GM21367 (cell line): ENCODE results near the gene CLSTN2.

Experiments used
- ATAC-seq: cut with Tn5 transposase; IDR thresholded peaks from one replicate; pipeline ENCODE4 v1.9.1; 2021; ENCODE audit not compliant: unreplicated experiment

CLSTN2 gene

DNA sequence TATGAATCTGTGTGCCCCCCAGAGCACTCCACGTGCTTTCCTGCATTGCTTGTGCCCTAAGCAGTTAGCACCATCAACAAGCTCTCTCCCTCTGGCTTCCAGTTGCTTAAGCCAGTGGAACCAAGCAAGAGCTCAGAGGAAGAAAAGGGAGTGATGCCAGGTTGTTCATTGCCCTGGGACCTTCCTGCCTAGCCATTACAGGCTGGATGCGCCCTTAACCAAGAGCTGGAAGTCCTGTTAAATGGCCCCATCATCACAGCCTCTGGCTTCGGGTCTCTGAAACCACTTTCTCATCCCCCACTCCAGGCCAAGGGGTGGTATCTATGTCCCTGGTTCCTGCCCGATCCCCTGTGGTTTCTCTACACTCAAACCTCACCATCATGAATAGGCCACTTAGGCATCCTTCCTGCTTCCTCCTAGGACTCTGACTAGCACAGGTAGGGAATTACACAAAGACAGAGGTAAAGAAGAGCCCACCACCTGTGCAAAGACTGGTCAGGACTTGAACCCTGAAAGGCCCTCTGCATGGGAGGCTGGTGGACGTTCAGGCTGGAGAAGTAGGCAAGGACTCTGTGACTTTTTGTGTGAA is 433.3 kb downstream of the CLSTN2 start:
- ATAC-seq = no peak

DNA sequence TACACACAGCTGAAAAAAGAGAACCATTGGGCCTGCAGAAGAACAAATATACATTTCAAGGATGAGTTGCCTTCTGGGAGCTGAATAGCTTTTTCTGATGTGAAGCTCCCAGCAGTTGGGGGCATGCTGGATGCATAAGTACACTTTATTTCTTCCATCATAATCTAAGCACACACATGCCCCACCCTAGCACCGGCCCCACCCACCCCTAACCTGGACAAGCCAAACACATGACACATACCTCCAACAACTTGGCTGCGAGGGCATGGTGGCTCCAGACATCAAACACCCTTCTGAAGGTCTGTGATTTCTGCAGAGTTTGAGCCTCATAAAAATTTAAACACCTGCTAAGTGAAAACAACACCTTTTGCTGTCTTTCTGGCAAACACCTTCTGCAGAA is 435.7 kb downstream of the CLSTN2 start:
- ATAC-seq = no peak

DNA sequence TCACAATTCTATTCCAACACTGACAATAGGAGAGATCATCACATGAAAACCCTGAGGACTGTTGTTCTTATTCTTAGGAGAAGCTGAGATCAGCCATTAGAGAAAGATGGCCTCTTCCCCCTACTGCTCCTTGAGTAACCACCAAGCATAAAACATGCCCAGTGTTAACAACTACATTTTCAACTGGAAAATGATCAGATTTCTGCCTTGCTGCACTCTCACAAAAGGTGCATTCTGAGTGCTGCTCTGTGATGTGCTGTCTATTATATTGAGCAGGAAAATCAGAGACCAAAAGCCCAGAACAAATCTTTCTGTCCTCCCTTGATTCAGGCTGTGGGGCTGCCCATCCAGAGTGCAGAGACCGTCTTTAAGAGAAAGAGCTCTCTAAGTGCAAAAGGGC is 438.2 kb downstream of the CLSTN2 start:
- no peak for ATAC-seq

DNA sequence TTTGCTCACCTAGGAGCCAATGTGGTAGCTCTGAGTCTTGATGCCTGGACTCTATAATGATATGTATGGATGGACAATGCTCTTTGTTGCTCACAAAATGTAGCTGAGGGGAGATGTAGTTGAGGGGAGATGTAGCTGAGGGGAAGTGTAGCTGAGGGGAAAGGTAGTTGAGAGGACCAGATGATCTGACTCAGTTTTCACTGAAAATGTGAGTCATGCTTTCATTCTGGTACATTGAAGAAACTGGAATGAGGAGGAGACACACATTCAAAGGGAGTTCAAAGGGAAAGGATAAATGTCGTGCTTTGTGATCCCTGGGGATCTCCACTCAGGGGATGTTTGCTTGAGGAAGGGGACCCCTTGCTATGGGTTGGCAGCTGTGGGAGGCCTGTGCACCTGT is 440.0 kb downstream of the CLSTN2 start:
- no peak for ATAC-seq

DNA sequence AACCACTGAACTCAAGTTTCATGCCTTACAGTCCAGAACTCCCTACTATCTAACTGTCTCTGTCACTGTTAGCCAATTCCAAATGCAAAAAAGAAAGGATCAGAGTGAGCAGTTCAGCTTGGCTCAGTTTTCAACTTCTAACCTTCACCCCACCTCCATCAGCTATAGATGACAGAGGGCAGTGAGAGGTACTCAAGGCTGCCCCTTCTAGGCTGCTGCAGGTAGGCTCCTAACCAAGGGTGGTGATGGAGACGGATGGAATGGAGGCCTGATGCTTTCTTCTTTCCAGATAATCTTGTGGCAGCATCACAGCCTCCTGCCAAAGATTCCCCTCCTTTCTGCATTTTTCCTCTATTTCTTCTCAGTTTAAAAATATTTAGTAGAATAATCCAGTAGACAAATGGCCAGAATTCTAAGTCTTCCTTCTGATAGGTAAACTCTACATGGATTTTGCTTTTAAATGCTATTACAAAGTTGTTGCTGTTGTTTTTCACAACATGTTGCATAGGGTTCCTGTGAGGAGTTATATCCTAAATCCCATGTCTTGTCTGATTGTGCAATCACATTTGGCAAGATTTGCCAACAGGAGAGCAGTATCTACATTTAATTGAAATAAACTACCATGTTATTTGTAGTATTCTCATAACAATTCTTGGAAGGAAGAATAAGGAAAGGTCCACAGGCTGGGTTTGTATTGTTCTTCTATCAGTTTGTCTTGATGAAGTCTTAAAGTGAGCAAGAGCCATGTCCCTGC is 441.3 kb downstream of the CLSTN2 start:
- no peak for ATAC-seq

DNA sequence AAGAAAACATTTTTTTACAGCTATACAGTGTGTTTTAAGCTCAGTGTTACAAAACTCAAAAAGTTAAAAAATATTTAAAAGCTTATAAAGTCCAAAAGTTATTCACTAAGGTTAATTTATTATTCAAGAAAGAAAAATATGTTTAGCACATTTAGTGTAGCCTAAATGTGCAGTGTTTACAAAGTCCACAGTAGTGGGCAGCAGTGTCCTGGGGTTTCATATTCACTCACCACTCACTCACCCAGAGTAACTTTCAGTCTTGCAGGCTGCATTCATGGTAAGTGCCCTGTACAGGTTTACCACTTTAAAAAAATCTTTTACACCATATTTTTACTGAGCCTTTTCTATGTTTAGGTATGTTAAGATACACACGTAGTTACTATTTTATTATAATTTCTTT is 442.7 kb downstream of the CLSTN2 start:
- no peak for ATAC-seq

DNA sequence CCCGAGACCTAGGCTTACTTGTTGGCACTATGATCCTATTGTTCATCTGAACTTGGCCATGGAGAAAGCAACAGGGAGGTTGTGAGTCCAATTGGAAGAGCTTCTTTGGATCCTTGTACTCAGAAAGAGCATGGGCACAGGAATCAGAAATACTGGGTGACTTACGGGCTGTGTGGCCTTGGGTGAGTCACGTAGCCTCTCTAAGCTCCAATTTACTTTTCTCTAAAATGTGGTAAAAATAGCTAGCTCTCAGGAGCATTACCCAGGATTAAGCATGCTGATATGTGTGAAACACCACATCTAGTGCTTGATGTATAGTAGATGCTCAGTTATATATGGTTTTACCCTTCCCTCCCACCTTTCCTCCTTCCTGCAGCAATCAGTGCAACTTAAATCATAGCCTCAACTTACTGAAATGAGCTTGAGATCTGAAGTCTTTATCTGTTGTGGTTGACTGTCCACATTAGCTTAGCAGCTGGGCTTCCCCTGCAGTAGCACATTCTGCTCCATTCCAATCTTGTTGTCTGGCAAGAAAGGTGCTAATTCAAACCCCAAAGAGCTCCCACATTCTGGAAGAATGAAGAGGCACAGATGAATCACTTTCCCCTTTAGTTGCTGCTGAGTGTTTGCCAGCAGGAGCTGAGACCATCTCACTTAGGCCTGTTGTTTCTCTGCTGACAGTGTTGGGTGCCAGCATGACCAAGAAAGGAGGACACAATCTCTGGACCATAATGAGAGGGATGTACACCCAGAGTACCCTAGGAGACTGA is 443.8 kb downstream of the CLSTN2 start:
- no peak for ATAC-seq

DNA sequence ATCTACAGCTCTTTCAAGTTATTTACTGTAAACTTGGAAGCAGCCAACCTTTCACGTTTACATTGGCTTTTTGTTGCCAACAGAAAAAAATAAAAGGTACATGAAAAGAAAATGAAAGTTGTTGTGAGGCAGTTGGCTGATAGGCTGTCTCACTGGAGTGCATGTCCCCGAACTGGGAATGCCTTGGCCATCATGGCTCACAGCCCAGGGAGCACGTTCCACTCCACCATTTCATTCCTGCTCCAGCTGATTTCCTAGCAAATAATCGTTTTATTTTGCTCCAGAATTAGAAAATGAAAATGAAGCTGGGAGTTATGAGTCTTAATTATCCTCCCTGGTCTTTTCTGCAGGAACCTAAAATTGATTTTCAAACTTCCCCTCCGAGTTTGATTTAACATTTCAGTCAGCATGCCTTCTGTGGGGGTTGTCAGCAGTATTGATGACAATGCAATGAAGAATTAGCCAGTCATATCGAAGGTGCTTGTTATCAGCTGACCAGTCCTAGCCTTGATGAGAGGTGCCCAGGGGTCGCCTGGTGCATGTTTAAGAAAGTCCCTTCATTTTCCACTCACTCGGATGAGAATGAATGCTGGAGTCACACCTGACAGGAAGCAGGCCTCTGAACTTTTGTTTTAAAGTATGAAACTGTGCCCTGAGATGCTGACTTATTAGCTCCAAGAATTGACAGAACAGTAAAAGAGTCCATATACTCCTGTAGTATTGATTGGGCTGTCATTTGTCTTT is 449.2 kb downstream of the CLSTN2 start:
- no peak for ATAC-seq

DNA sequence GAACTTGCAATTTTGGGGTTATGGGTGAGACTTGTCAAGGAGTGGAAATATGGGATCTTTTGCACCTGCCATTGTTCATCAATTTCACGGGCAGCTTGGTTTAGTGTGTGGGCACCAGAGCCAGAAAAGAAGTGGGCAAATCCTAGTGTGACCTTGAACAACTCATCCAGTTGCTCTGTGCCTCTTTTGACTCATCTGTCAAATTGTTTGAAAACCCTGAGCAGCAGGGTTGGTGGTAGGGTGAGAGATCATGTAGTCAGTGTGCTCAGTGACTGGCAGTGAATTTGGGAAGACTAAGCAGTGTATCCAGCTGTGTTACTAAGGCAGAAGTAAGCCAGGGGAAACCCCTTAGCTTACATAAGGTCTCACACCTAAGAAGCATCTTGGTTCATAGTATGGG is 449.9 kb downstream of the CLSTN2 start:
- ATAC-seq = no peak

DNA sequence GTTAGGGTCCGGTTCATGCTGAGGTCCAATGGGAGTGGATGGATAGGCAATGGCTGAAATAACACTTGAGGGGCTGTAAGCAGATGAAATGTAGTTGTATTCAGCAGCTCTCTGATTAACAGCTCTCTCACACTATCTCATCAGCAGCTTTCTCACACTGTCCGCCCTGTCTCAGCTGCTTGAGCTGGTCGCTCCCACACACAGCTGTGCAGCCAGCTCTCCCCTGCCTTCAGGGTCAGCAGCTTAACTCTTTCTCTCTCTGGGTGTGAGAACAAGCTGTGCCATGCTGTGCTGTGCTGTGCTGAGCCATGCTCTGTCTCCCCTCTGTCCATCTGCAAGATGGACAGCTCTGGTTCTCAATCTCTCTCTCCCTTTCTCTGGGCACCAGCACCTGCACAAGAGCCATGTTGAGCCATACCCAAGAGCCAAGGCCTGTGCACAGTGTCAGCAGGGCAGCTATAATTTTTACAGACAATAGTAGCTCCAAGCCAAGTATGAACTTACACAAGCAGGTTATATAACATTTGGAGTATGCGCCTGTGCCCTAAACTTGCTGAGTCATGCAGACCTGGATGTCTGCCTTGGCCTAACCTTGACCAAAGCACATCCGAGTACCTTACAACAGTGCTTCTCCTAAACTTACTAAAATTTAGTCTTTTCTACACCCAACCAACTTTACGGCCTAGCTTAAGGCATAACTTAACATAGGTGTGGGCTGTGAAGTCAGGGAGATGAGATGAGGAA is 451.5 kb downstream of the CLSTN2 start:
- ATAC-seq = no peak

DNA sequence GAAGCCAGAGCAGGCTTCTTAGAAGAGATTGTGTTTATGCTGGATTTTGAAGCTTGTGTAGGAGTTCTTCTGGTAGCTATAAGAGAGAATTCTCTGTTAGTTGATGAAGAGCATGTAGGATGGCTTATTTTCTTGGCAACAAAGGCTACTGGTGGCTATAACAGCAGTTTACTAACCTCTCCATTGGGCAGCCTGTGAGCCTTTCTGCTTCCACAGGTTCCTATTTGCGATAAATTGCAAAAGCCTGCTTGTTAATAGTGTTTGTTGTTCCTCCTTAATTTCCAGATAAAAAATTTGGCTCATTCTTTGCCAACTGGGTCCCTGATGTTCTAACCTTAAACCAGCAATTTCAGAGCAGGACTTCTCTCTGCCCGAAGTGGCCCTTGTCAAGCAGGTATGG is 452.3 kb downstream of the CLSTN2 start:
- ATAC-seq = no peak

DNA sequence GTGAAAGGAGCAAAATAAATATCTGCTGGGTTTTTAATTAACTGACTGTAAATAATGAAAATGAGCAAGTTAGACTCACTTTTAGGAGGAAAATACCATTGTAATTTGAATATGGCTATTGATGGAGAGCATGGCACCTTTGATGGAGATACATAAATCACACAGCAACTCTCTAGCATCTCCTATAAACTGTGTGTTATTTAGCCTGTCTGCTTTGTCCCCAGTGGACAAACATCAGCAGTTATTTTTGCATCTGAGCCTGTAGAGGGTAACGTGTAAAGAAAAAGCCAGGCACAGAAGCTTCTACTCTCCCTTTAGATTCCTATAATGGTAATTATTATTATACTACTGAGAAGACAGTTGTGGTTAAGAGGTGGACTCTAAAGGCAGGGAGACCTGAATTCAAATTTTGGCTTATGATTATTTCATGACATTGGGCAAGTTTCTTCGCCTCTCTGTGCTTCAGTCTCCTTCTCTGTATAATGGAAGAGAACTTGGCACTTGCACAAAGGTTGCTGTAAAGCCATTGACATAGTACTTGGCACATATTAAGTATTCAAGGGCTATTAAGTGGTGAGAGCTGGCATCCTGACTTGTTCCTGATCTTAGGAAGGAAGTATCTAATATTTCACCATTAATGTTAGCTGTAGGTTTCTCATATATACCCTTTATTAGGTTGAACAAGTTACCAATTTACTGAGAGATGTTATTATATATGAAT is 453.4 kb downstream of the CLSTN2 start:
- no peak for ATAC-seq

DNA sequence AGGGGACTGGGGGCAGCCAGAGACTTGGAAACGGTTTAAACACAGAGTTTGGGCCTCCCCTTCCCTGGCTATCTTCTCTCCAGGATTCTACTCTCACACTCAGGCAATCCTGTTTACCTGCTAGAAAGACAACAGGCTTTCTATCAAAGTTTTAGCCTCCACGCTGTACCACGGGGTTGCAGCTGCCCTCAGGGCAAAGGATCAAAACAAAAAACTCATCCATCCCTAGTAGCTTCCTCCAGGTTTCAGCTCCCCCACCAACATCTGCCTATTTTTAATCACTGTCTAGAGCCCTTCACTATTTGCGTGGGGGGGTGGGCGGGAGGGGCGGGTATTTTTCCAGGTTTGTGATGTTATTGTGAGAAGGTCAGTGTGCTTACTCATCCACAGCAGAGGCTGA is 456.1 kb downstream of the CLSTN2 start:
- ATAC-seq = no peak

DNA sequence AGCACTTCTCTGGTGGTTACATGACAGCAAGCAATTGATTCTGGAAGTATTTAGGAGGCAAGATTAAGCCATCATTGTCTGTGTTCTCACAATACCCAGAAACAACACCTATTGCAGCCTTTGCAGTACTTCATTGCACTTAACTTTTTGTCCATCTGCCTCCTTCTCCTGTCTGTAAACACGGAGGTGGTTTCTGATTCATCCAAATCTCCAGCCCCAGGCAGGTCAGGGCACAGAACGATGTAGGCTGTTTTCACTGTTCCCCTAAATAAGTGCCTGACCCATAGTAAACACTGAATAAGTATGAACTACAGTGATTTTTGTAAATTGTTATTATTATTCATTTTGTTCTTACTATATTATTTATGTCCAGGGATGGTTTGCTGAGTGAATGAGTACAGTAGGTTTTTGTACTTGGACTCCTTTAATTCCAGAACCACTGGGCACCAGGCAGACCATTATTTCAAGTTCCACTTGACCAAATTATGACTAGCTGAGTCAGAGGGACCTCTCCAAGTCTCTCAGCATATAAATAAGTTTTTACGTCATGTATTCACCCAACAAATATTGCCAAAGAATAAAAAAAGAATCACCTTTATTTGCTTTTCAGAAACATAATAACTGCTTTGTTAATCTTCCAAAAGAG is 459.6 kb downstream of the CLSTN2 start:
- no peak for ATAC-seq

DNA sequence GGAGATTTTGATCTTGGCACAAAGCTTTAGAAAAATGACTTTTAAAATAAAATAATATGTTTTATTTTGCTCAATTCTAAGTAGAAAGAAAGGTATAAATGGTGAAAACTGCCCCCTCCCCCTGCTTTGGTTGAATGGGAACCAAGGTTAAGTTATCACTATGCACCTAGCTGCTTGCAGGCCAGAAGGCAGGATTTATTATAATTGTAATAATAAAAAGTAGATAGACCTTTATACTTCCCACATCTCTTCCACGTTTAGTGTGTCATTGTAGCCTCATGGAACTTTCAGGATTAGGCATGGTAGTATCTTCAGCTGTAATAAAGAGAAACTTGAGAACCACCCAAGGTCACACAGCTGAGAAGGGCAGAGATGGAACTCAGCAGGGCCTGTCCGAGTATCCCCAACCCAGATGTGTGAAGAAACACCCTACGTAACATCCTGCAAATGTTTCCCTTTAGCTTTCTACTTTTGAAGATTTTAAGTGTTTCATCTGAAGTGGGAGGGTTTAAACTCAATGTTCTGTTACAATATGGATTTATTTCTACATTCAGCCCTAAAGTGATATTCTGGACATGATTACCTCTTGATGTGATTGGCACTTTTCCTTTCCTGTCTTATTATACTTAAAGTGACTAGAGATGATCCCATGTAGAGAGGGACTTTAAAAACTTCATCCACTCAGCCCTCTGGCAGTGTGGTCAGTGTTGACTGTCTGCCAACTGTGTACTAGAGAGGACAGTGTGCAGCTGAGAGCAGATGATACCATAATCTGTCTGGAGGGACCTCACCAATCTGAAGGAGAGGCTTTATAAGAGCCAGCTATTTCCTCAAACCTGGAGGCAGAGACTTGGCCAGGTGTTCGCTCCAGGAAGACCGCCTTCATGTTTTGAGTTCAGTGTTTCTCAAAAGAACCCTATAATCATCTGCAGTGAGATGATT is 460.4 kb downstream of the CLSTN2 start:
- ATAC-seq = no peak

DNA sequence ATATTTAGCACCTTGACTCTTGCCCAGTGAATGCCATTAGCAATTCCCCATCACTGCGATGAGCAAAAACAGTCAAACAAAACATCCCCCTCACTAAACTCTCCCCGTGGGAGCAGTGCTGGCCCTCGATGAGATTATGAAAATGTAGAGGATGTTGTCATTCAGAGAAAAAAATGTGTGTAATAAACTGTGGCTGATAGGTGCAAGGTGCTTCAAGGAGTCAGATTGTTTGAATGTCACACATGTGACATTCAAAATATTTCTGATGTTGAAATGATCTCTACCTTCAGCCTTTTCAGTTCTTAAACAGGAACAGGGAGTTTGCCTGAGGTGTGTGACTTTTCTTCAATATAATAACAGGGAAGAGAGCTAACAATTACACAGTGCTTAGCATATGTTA is 461.1 kb downstream of the CLSTN2 start:
- no peak for ATAC-seq

DNA sequence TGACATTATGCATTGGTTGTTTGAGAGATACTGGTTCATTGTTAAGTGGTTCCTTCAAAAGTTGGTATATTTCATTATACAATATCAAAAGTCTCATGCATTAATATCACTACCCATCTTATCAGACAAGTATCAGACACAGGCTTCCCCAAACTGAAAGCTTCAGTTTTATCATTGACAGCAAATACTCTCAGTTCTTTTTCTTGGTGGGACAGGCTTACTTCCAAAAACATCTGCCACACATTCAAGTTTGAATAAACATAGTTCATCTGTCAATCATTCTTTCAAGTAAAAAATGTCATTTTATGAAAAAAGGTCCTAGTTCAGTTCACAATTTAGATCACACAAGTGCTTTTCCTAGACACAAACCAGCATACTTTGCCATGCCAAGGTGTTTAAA is 462.9 kb downstream of the CLSTN2 start:
- no peak for ATAC-seq

DNA sequence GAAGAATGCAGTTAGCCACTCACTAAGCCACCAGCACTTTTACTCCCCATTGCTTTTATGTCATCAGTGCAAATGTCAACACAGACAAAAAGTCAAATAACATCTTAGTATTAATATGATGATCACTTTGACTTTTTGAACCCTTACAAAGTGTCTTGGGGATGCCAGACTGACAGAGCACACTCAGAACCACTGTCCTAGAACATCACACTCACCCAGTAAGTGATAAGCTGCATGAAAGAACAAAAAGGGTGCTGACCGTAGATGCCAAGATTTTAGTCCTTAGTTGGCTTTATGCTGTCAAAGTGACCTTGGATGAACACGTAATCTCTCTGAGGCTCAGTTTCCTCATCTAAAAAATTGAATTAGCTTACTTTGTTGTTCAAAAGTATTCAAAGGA is 463.4 kb downstream of the CLSTN2 start:
- no peak for ATAC-seq

DNA sequence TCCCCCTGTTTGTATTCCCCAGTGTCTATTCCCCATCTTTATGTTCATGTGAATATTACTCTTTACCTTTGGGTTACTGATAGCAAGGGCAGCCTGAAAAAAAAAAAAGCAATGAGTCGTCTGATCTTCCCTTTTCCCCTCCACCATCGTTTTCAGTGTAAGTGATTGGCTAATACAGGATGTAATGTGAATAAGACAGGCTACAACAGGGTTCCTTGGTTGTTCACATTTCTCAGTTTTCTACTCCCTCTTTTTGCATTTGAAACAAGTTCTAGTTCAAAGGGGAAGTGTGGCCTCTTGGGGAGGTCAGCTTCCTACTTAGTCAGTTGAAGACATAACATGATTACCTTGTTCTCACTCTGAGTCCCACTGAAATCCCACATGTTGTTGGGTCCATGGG is 464.9 kb downstream of the CLSTN2 start:
- no peak for ATAC-seq
